PFSK-1 (cell line): ENCODE data around the gene BSDC1.

ENCODE experiments used
- FOXP2 ChIP-seq: optimal IDR thresholded peaks from 2 replicates; pipeline ENCODE3; 2011; ENCODE audit warnings: borderline replicate concordance, control low read depth, inconsistent platforms; ENCODE audit not compliant: insufficient read depth; ENCODE audit errors: extremely low read length, extremely low read depth
- POLR2AphosphoS5 ChIP-seq: IDR thresholded peaks from 2 replicates; pipeline ENCODE4 v1.6.1; 2012; ENCODE audit warnings: low read depth, mild to moderate bottlenecking, control low read depth, low read length, moderate library complexity
- REST ChIP-seq, 2 experiments: IDR thresholded peaks; 2 replicates each; pipeline versions ENCODE4 v1.6.1 to v1.8.0; 2011 to 2012; ENCODE audit warnings: low read depth in 2 of 2, low read length in 2 of 2, control low read depth in 1 of 2, inconsistent platforms in 1 of 2, mild to moderate bottlenecking in 1 of 2, moderate library complexity in 1 of 2; ENCODE audit not compliant: insufficient read depth in 1 of 2
- SIN3A ChIP-seq: IDR thresholded peaks from 2 replicates; pipeline ENCODE4 v1.6.1; 2012; ENCODE audit warnings: mild to moderate bottlenecking, low read length, moderate library complexity, borderline replicate concordance; ENCODE audit not compliant: insufficient read depth
- TAF1 ChIP-seq: IDR thresholded peaks from 2 replicates; pipeline ENCODE4 v1.6.1; 2012; ENCODE audit warnings: low read length, control low read depth, borderline replicate concordance; ENCODE audit not compliant: insufficient read depth

Gene BSDC1

DNA sequence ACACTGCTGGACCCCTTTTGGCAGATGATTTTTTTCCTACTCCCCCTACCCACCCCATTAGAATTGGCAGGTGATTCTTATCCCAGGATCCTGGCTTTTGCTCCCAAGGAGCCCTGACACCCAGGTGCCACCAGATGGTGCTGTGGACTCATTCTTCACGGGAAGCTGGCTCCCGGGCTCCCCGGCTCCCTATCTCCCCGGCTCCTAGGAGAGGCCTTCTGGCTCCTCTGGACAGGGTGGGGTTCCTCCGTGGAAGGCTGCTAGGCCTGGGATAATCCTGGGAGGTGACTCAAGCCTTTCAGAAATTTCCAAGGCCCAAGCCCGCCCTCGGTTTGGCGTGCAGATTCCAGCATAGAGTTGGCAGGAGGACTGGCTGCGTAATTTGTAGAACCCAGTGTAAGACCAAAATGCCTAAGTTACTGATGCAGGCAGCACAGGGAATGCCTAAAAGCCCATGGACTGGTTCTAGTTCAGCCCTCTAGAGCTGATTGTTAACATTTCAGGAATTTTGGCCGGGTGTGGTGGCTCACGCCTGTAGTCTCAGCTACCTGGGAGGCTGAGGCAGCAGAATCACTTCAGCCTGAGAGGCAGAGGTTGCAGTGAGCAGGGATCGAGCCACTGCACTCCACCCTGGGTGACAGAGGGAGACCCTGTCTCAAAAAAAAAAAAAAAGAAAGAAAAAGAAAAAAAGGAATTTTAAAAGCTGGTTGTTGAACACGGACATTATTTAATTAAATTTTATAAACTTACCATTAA, 6.8 kb upstream of the BSDC1 start:
- TF ChIP-seq POLR2AphosphoS5 (no peak), REST (IDR thresholded peaks at IDR 0.05; ENCODE audit: insufficient read depth in 1 of 2, low read depth in 2 of 2, low read length in 2 of 2) (no peak), TAF1 (no peak), FOXP2 (no peak), SIN3A (no peak)

GRCh38 chr1:32399843-32400242, 5.6 kb upstream of the BSDC1 start:
- TF ChIP-seq SIN3A (no peak), POLR2AphosphoS5 (no peak), FOXP2 (no peak), REST (IDR thresholded peaks at IDR 0.05; ENCODE audit: insufficient read depth in 1 of 2, low read depth in 2 of 2, low read length in 2 of 2) (no peak), TAF1 (no peak)

DNA sequence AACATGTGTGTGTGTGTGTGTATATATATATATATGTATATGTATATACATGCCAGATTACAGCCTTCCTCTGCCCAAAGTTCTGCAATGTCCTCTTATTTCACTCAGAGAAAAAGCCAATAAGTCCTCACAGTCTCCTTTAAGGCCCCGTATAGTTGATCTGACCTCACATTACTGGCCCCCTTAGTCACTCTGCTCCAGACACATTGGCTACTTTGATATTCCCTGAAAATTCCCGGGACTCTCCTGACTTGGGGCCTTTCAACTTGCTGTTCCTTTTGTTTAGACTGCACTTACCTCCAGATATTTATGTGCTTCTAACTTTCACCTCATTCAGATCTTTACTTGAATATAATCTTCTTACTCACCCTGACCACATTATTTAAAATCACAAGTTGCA, 4.2 kb upstream of the BSDC1 start:
- TF ChIP-seq SIN3A = no peak
- no peak for TF ChIP-seq POLR2AphosphoS5
- no peak for TF ChIP-seq TAF1
- no peak for TF ChIP-seq FOXP2
- TF ChIP-seq REST (IDR thresholded peaks at IDR 0.05; ENCODE audit: insufficient read depth in 1 of 2, low read depth in 2 of 2, low read length in 2 of 2) = no peak

- TF ChIP-seq TAF1 (no peak), FOXP2 (no peak), POLR2AphosphoS5 (no peak), REST (IDR thresholded peaks at IDR 0.05; ENCODE audit: insufficient read depth in 1 of 2, low read depth in 2 of 2, low read length in 2 of 2) (no peak), SIN3A (no peak)
Measured at GRCh38 chr1:32394890-32395432, 720 bp upstream of the BSDC1 start.
